GM21786 (cell line): ENCODE data around the gene CADPS2.
A peak's percentile ranks its signal among the peaks of the same experiment; 100 is the strongest.

Experiments used
- ATAC-seq: cut with Tn5 transposase; IDR thresholded peaks from one replicate; pipeline ENCODE4 v1.9.1; 2021; ENCODE audit not compliant: unreplicated experiment

The CADPS2 gene

GRCh38 chr7:122886357-122887081, at the start of gene CADPS2:
CADPS2 (minus strand) TSS chr7:122886460; CDS start chr7:122886337, 123 bp downstream.
- peak; percentile 59 for ATAC-seq

- no peak for ATAC-seq
Observed at GRCh38 chr7:122935620-122936019, 49.4 kb upstream of the CADPS2 start.

DNA sequence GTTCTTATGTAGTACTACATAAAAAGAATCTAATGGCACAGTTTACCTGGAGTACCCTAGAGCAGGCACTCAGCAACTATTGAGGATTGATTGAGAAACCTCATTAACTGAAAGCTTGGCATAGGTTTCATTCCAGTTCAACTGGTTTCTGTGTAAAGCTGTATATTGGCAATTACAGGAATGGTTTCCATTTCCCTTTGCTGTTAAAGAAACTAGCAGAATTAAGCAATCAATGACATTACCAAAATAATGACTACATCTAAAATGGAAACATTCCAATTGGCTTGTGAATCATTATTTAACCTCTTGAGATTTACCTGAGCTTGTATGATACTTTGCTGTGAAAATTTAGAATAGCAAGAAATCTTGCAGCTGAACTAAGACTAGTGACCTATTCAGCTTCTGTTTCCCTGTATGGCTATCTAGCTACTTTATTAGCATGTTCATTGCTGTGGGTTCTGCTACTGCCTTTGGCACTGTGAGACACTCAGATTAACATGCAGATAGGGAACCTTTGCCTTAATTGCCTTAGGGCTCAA, 33.5 kb upstream of the CADPS2 start:
- ATAC-seq: no peak

- ATAC-seq: no peak
Observed at GRCh38 chr7:122914812-122915211, 28.6 kb upstream of the CADPS2 start.

- ATAC-seq: no peak
Observed at GRCh38 chr7:122913608-122914007, 27.3 kb upstream of the CADPS2 start.

DNA sequence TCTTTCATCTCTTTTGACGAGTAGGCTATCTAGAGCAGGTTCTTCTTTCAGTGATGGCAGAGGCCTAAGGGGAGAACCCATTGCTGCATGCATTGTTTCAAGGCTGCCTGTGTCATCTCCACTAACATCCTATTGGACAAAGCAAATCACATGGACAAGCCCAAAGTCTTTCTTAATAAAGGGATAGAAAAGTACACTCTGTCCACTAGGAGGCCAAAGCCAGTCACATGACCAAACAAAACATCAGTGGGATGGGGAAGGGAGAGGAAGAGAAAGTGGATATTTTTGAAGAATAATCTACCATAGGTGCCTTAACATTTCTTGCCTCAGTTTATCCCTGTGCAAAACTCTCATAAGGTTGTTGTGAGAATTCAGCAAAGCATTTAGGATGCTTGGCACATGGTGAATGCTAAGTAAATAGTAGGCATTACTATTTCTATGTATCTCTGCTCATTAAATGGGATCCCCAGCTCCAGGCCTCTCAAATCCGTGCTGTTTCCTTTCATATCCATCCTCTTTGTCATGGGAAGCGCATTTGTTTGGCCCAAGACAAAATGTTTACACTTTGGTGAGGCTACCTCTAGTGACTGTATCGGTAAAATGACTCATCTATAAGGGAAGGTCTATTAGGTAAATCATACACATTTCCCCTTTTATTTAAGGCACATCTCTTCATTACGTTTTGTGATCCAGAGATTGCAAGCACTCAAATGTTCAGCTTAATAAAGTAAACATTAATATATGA, 16.7 kb upstream of the CADPS2 start:
- no peak for ATAC-seq

DNA sequence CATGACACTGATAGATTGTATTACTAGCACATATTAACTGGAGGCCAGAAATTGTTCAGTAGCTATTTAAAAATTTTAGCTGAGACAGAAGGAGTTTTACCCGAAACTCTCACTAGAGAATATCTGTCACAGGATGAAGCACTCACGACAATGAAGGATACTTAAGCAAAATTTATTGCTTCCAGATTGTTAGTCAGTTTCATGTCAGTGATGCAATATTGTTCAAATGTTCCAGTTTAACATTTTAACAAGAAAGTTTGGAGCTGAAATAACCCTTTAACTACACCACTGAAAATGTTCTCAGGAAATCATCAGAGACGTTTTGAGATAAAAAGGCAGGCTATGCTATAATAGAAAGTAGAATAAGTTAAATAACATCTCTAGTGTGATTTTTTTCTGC, 15.0 kb upstream of the CADPS2 start:
- no peak for ATAC-seq

DNA sequence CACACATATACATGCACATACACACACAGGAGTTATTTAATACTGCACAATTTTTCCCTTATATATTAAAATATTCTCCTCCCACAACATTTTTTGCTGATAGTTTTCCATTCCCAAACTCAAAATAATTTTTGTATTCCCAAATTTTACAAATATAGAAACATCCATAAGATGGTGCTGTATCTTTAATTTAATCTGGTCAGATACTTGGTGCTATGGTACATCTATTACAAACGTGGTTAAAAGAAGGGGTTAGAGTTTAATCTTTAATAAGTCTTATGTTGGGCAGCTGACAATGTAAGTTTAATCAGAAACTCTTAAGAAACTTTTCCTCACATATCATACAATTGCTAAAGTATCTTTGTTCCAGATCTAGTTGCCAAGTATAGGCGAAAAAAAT, 10.2 kb upstream of the CADPS2 start:
- ATAC-seq: no peak

DNA sequence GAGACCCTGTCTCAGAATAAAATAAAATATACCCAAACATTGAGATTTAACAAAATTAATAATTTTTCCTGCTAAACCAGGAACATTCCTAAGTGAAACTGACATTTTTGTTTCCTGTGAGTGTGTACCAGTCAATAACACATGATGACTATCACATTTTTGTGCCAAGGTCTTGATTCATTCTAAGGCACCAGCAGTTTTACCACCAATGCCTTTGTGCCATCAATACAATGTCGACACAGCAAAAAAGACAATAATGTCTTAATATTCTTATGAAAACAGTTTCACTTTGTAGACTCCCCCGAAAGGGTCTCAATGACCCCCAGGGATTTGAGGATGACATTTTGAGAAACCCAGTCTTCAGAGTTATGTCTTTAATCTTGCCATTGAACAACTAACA, 7.2 kb upstream of the CADPS2 start:
- no peak for ATAC-seq

DNA sequence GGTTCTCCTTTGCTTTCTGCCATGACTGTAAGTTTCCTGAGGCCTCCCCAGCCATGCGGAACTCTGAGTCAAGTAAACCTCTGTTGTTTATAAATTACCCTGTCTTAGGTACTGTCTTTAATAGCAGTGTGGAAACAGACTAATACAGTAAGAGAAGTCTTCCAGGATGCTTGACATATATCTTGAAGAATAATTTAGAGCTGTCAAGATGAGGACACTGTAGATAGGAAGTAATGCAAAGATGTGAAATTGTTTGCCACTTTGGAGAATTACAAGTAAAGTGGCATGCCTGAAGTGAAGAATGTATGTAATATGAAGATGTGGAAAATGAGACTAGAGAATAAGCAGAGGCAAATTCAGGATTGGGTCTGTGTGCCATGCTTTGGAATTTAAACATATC, 2.9 kb upstream of the CADPS2 start:
- no peak for ATAC-seq

DNA sequence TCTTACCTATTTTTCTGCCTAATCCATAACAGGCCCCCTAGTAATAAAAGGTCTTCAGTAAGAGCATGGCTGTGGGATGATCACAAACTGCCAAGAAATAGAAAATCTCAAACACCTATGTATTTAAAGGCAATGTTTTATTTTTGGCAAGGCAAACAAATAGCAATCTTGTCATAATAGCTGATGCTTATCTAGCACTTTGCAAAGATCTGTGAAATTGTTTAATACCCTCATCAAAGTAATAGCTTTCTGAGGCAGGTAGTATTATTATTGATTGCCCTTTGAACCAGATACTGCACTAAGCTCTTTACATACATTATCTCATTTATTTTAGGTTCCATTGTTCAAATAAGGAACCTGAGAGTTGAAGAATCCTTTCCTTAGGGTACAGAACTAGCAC, 1.6 kb upstream of the CADPS2 start:
- no peak for ATAC-seq

- no peak for ATAC-seq
Observed at GRCh38 chr7:122887198-122887597, 938 bp upstream of the CADPS2 start.

DNA sequence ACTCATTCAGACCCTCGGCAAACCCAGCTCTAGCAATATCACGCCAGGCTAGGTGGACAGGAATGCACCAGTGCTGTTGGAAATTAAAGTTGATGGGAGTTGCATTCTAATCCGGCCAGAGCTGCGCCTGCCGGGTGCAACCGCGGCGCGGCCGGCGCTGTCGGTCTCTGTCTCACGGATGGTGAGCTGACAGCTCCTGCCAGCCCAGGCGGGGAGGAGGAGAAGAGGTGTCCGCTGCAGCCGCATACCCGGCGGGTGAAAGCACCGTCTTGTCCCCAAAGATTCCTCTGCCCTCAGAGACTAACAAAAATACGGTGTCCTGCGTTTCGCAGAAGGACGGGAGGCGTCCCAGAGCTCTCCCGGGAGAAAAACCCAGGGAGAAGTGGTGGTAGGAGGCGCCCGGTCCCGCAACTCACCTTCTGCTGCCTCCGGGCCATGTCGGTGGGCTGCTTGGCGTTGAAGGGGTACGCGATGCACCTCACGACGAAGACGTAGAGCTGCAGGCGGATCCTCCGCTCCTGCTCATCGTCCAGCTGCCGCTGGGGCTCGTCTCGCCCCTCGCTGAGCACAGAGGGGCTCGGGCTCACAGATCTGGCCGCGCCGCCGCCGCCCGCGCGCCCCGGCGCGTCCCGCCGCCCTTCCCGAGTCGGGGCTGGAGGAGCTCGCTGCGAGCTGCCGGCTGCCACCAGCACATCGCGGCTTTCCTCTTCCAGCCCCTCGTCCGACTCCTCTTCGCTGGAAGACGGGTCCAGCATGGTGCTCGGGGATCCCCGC, 490 bp downstream of the CADPS2 start:
- peak; percentile 31 for ATAC-seq

DNA sequence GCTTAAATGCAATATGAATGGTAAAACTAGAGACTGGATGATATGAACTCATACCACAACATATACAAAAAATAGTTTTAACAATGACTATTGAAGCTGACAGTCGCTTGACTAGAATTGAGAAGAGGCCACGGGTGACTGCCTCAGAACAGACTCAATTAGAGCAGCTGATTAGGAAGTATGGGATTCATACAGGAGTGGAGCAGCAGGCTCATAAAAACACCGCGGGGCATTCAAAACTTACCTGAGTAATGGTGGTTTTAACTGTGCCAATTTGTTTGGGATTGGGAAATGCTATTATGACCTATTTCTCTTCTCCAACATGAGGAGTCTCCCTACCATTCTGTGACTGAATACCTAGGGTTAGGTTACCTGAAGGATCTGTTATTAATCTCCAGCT, 2.1 kb downstream of the CADPS2 start:
- no peak for ATAC-seq

GRCh38 chr7:122883049-122883680, 3.1 kb downstream of the CADPS2 start:
- no peak for ATAC-seq

- ATAC-seq: no peak
Observed at GRCh38 chr7:122881324-122881723, 4.9 kb downstream of the CADPS2 start.

GRCh38 chr7:122869260-122869659, 17.0 kb downstream of the CADPS2 start:
- no peak for ATAC-seq

DNA sequence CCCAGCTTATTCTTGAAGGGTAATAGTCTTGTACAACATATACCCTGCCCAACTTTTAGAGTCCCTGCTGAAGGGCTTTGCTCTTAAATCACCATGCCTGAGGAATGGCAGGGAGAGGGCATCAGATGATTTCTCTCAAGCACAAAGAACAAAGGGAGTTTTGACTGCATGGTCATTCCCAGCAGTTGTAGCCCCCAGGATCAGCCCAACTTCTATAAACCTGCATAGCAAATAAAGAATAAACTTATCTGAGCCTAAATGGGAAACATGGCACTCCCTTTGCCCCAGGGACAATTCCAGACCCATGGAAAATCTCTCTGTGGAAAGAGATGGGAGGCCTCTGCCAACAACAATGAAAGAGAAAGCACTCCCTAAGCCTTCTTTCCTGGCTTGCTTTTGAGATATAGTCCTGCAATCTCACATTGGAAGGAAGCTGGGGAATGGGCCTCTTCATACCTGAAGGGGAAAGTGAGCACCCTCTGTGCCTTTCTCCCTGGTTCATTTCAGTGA, 18.7 kb downstream of the CADPS2 start:
- ATAC-seq: no peak

GRCh38 chr7:122864838-122865237, 21.4 kb downstream of the CADPS2 start:
- ATAC-seq: no peak

DNA sequence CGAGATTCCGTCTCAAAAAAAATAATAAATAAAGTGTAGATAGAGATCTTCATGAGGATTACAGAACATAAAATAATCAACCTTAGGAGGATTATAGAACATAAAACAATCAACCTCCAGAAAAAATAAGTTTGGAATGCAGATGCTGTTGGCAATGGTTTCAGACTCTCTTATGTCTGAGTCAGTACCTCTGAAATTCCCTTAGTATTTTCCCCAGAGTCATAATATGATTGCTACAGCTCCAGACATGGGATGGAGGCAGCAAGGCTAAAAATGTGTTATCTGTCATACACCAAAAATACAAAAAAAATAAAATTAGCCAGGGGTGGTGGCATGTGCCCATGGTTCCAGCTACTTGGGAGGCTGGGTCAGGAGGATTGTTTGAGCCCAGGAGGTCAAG, 22.2 kb downstream of the CADPS2 start:
- no peak for ATAC-seq

- no peak for ATAC-seq
Observed at GRCh38 chr7:122858320-122858719, 27.9 kb downstream of the CADPS2 start.
